Activated T-helper 1 cell treated with anti-CD3 and anti-CD28 coated beads, Interleukin-12 subunit alpha, Interleukin-12 subunit beta, Interleukin-2, Interleukin-4 antibody, amounts not matched to agents 30 ng/mL and 10 ng/mL and 1 ng/mL, durations not matched to agents 14 hours and 24 hours and 36 hours (primary cell): ENCODE results near the gene CTNND2. TPM values are rescaled to one million over a fixed set of nuclear protein-coding genes. Genes with fewer than 3 reads are reported as not detected.

Source experiments
- DNase-seq: peaks from one replicate; pipeline ENCODE4 v3.0.0; 2021; ENCODE audit warnings: low spot score
- H3K27ac Mint-ChIP-seq: one replicate; pipeline ENCODE4 v1.8.0; 2021; ENCODE audit warnings: mild to moderate bottlenecking, mixed read lengths
- H3K27me3 Mint-ChIP-seq: one replicate; pipeline ENCODE4 v1.8.0; 2022; ENCODE audit warnings: mild to moderate bottlenecking, moderate library complexity, mixed read lengths; ENCODE audit not compliant: insufficient read depth
- H3K36me3 Mint-ChIP-seq: one replicate; pipeline ENCODE4 v1.8.0; 2021; ENCODE audit warnings: low read depth, mixed read lengths
- H3K4me1 Mint-ChIP-seq: one replicate; pipeline ENCODE4 v1.8.0; 2021; ENCODE audit warnings: low read depth, mixed read lengths
- H3K4me3 Mint-ChIP-seq: one replicate; pipeline ENCODE4 v1.8.0; 2021; ENCODE audit warnings: mild to moderate bottlenecking, moderate library complexity, mixed read lengths
- H3K9me3 Mint-ChIP-seq: one replicate; pipeline ENCODE4 v1.8.0; 2021; ENCODE audit warnings: mixed read lengths
- intact Hi-C: fragments of 100-400 bp; cut with micrococcal nuclease; formaldehyde crosslinking; loops from one replicate; pipeline ENCODE4 v1.15.1; 2024
- total RNA-seq: library from RNA; stranded (reverse); gene quantifications from 2 replicates; pipeline ENCODE4 v1.2.3, GENCODE V29; 2022

The CTNND2 gene
- total RNA-seq, 1 donor from 2014 or later: not detected

- Mint-ChIP-seq H3K4me3 (no peak overlapping the region), H3K4me1 (no peaks in the 10 kb centered on the region), H3K9me3 (no peaks in the 10 kb centered on the region), H3K27me3 (no peaks in the 10 kb centered on the region), H3K36me3 (no peaks in the 10 kb centered on the region), H3K27ac (no peak overlapping the region)
- intact Hi-C loops: no loop called here
- no peak for DNase-seq
Observed at GRCh38 chr5:11304641-11305040, 599.6 kb downstream of the CTNND2 start.

- H3K27ac Mint-ChIP-seq: no peak overlapping the region
- H3K27me3 Mint-ChIP-seq: no peaks in the 10 kb centered on the region
- intact Hi-C loops: no loop called here
- no peak for DNase-seq
- no peaks in the 10 kb centered on the region for H3K36me3 Mint-ChIP-seq
- no peaks in the 10 kb centered on the region for H3K4me1 Mint-ChIP-seq
- no peaks in the 10 kb centered on the region for H3K9me3 Mint-ChIP-seq
- no peak overlapping the region for H3K4me3 Mint-ChIP-seq
Observed at GRCh38 chr5:11302663-11303062, 601.6 kb downstream of the CTNND2 start.

DNA sequence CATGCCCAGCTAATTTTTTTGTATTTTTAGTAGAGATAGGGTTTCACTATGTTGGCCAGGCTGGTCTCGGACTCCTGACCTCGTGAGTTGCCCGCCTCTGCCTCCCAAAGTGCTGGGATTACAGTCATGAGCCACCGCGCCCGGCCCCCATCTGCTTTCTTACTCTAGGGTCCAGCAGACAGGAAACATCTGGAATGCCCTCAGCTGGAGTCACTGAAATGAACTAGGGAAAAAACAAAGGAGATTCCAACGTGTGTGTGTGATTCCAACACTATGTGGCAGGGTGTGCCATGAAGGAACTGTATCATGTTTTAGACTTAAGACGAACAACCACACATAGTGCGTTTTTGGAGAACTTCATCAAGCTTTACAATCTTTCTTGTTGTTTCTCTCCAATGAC is 603.1 kb downstream of the CTNND2 start:
- Mint-ChIP-seq H3K4me3 (no peak overlapping the region), H3K27me3 (no peaks in the 10 kb centered on the region), H3K27ac (no peak overlapping the region), H3K36me3 (no peaks in the 10 kb centered on the region), H3K4me1 (no peaks in the 10 kb centered on the region), H3K9me3 (no peaks in the 10 kb centered on the region)
- DNase-seq: no peak
- intact Hi-C loops: no loop called here

DNA sequence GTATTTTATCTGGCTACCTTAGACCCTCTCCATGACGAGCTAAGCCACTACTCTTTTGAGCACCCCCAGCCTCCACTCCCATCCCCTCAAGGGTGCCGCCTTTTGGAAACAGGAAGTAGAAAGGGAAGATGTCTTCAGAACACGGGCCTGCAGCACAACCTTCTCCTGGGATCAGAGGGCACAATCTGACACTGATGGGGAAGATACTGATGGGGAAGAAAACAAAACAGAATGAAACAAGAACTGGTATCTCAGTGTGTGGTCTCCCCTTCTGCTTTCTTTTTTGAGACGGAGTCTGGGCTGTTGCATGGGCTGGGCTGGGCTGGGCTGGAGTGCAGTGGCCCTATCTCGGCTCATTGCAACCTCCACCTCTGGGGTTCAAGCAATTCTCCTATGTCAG is 603.5 kb downstream of the CTNND2 start:
- Mint-ChIP-seq H3K9me3 (no peaks in the 10 kb centered on the region), H3K27ac (no peak overlapping the region), H3K4me3 (no peak overlapping the region), H3K27me3 (no peaks in the 10 kb centered on the region), H3K36me3 (no peaks in the 10 kb centered on the region), H3K4me1 (no peaks in the 10 kb centered on the region)
- intact Hi-C loops: no loop called here
- DNase-seq: no peak

DNA sequence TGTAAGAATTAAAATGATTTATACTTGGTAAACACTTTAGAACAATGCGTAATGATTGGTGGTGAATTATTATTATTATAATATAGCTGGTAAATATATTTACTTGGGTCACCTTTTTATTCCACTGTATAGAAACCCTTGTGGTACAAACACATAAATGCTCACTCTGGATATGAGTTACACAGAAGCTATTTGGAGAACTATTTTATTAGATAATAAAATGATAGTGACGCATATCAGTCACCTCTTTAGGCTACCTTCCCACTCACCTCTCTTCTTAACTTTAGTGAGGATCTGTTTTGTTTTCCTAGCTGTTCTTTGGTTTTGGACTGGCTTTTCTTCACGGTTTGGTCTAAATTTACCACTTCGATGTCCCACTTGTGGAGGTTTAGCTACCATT is 605.4 kb downstream of the CTNND2 start:
- no peaks in the 10 kb centered on the region for H3K9me3 Mint-ChIP-seq
- H3K4me3 Mint-ChIP-seq: no peak overlapping the region
- intact Hi-C loops: no loop called here
- H3K36me3 Mint-ChIP-seq: no peaks in the 10 kb centered on the region
- H3K27ac Mint-ChIP-seq: no peak overlapping the region
- no peak for DNase-seq
- H3K4me1 Mint-ChIP-seq: no peaks in the 10 kb centered on the region
- no peaks in the 10 kb centered on the region for H3K27me3 Mint-ChIP-seq

DNA sequence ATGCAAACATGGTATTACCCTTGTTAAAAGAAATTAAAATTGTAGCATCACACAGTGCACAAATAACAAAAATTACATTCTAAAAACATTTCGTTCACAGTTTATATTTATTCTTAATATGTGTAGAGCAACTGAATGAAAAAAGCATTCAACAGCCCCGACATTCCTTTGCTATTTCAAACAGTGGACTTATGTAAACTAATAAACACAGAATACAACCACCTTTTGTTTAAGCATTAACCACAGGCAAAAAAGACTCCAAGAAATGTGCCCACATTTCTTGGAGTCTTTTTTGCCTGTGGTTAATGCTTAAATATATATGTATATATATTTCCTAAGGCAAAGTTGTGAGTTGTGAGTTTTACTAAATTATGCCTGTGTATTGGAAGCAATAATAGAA is 610.7 kb downstream of the CTNND2 start:
- Mint-ChIP-seq H3K27me3 (peaks cover 2% of the 10 kb centered on the region), H3K36me3 (no peaks in the 10 kb centered on the region), H3K4me1 (no peaks in the 10 kb centered on the region), H3K27ac (no peak overlapping the region), H3K4me3 (no peak overlapping the region), H3K9me3 (no peaks in the 10 kb centered on the region)
- no peak for DNase-seq
- intact Hi-C loops: no loop called here

GRCh38 chr5:11292648-11293356 is 611.4 kb downstream of the CTNND2 start:
- Mint-ChIP-seq H3K4me3 (no peak overlapping the region), H3K27ac (no peak overlapping the region), H3K36me3 (no peaks in the 10 kb centered on the region), H3K4me1 (no peaks in the 10 kb centered on the region), H3K9me3 (no peaks in the 10 kb centered on the region), H3K27me3 (peaks cover 4% of the 10 kb centered on the region)
- DNase-seq: no peak
- intact Hi-C loops: no loop called here

GRCh38 chr5:11289733-11290132 is 614.5 kb downstream of the CTNND2 start:
- Mint-ChIP-seq H3K27me3 (peaks cover 4% of the 10 kb centered on the region), H3K9me3 (peaks cover 1% of the 10 kb centered on the region), H3K27ac (no peak overlapping the region), H3K4me1 (no peaks in the 10 kb centered on the region), H3K4me3 (no peak overlapping the region), H3K36me3 (no peaks in the 10 kb centered on the region)
- intact Hi-C loops: no loop called here
- no peak for DNase-seq

- intact Hi-C loops: no loop called here
- no peaks in the 10 kb centered on the region for H3K4me1 Mint-ChIP-seq
- peaks cover 3% of the 10 kb centered on the region for H3K9me3 Mint-ChIP-seq
- H3K27me3 Mint-ChIP-seq: peaks cover 4% of the 10 kb centered on the region
- no peaks in the 10 kb centered on the region for H3K36me3 Mint-ChIP-seq
- no peak overlapping the region for H3K4me3 Mint-ChIP-seq
- H3K27ac Mint-ChIP-seq: no peak overlapping the region
- DNase-seq: no peak
Observed at GRCh38 chr5:11289208-11289607, 615.0 kb downstream of the CTNND2 start.

GRCh38 chr5:11281842-11282241 is 622.4 kb downstream of the CTNND2 start:
- Mint-ChIP-seq H3K27me3 (no peaks in the 10 kb centered on the region), H3K27ac (no peak overlapping the region), H3K9me3 (peaks cover 3% of the 10 kb centered on the region), H3K4me3 (no peak overlapping the region), H3K4me1 (no peaks in the 10 kb centered on the region), H3K36me3 (no peaks in the 10 kb centered on the region)
- no peak for DNase-seq
- intact Hi-C loops: no loop called here

DNA sequence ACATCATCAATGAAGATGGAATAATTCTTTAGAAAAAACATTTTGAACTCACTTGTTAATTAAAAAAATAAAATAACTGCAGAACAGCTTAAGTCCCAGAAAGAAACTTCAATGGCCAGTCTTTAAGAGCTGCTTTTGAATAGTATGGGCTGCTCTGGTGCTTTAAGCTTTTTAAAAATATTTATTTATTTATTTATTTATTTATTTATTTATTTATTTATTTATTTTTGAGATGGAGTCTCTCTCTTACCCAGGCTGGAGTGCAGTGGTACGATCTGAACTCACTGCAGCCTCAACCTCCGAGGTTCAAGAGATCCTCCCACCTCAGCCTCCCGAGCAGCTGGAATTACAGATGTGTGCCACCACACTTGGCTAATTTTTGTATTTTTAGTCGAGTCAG is 626.9 kb downstream of the CTNND2 start:
- H3K4me3 Mint-ChIP-seq: no peak overlapping the region

DNA sequence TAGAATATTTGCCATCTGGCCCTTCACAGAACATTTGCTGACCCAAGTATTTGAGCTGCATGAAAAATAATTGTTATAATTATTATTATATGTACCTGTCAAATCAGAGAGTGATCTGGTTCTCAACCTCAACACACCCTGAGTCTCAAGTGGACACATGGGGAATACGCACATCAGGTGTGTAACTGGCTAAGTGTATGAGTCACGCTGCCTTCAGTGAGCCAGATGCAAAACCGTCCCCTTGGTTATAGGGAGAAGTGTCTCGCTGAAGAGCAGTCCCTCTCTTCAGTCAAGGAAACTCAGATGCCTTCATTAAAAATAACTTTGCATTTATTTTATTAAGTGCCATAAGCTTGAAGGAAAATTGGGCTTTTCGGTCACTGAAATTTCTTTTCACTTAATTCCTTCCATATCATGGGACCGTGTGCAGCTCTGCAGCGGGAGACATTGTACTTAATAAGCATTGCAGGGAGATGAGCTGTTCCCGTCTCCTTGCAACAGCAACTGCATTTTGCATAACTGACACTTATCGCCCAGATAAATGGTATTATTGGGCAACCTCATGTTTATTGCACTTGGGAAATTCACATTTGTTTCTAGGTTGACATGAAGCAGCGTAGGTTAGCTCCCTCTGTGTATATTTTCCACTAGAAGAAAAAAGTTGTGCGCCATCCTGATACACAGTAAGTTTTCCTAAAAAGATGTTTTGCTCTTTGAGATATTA is 630.9 kb downstream of the CTNND2 start:
- DNase-seq: no peak
- no peak overlapping the region for H3K4me3 Mint-ChIP-seq
- no peaks in the 10 kb centered on the region for H3K9me3 Mint-ChIP-seq
- no peaks in the 10 kb centered on the region for H3K36me3 Mint-ChIP-seq
- H3K27ac Mint-ChIP-seq: no peak overlapping the region
- no peaks in the 10 kb centered on the region for H3K4me1 Mint-ChIP-seq
- intact Hi-C loops: no loop called here
- no peaks in the 10 kb centered on the region for H3K27me3 Mint-ChIP-seq

More for the DNA sequence above, 626.9 kb downstream of the CTNND2 start:
- no peak overlapping the region for H3K27ac Mint-ChIP-seq
- no peaks in the 10 kb centered on the region for H3K27me3 Mint-ChIP-seq
- intact Hi-C loops: no loop called here
- DNase-seq: no peak
- no peaks in the 10 kb centered on the region for H3K9me3 Mint-ChIP-seq
- H3K36me3 Mint-ChIP-seq: no peaks in the 10 kb centered on the region
- H3K4me1 Mint-ChIP-seq: no peaks in the 10 kb centered on the region

- no peaks in the 10 kb centered on the region for H3K9me3 Mint-ChIP-seq
- H3K4me1 Mint-ChIP-seq: no peaks in the 10 kb centered on the region
- no peak overlapping the region for H3K27ac Mint-ChIP-seq
- H3K36me3 Mint-ChIP-seq: no peaks in the 10 kb centered on the region
- intact Hi-C loops: loop anchor here (5.0 kb wide), 1 partner anchor 753 kb away; no protein-coding TSS in a partner anchor
- no peaks in the 10 kb centered on the region for H3K27me3 Mint-ChIP-seq
- DNase-seq: no peak
- no peak overlapping the region for H3K4me3 Mint-ChIP-seq
Observed at GRCh38 chr5:11269515-11269914, 634.7 kb downstream of the CTNND2 start.
